GM12875 (cell line): Measurements from ENCODE around the gene GNB1.
"Not testable (repeated sequence)": the region's sequence is repeated elsewhere in the genome, so short reads cannot be mapped to it uniquely, and the experiment has no call there.

Experiments
- H3K4me3 ChIP-seq: one replicate; pipeline ENCODE4 v1.5.1; 2011; ENCODE audit warnings: low read depth, low read length, control low read depth
- TF ChIP-seq, protein P1 (sequence below): IDR thresholded peaks from 2 replicates; pipeline ENCODE4 v1.5.1; 2011; ENCODE audit warnings: low read depth, mild to moderate bottlenecking, control low read depth, inconsistent platforms, low read length, moderate library complexity, borderline replicate concordance; ENCODE audit not compliant: insufficient read depth

The GNB1 gene

DNA sequence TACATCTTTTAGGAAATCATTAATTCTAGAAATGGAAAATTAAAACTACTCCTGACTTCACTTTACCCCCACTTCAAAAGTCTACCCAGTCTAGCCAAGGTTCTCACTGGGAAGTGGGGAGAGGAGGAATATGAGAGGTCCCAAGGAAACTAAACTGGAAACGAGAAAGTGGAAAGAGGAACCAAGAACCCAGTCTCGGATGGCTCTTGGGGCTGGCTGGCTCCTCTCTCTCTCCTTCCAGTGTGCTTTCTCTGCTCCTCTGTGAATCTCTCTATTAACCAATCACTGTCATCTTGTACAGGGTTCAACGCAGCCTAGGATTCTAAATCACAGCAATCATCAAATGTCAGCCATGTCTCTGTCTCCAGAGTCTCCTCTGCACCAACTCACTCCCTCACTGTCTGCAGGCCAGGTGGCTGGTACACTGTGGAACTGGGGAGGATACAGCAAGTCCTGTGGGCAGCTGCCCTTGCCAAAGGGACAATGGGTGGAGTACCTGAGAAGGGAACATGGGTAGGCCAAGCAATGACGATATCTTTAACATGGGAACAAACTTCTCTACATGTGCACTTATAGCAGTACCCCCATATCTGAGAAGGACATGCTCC, 33.7 kb downstream of the GNB1 start:
- TF ChIP-seq, protein P1, sequence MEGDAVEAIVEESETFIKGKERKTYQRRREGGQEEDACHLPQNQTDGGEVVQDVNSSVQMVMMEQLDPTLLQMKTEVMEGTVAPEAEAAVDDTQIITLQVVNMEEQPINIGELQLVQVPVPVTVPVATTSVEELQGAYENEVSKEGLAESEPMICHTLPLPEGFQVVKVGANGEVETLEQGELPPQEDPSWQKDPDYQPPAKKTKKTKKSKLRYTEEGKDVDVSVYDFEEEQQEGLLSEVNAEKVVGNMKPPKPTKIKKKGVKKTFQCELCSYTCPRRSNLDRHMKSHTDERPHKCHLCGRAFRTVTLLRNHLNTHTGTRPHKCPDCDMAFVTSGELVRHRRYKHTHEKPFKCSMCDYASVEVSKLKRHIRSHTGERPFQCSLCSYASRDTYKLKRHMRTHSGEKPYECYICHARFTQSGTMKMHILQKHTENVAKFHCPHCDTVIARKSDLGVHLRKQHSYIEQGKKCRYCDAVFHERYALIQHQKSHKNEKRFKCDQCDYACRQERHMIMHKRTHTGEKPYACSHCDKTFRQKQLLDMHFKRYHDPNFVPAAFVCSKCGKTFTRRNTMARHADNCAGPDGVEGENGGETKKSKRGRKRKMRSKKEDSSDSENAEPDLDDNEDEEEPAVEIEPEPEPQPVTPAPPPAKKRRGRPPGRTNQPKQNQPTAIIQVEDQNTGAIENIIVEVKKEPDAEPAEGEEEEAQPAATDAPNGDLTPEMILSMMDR = no peak
- H3K4me3 ChIP-seq = no peak overlapping the region

DNA sequence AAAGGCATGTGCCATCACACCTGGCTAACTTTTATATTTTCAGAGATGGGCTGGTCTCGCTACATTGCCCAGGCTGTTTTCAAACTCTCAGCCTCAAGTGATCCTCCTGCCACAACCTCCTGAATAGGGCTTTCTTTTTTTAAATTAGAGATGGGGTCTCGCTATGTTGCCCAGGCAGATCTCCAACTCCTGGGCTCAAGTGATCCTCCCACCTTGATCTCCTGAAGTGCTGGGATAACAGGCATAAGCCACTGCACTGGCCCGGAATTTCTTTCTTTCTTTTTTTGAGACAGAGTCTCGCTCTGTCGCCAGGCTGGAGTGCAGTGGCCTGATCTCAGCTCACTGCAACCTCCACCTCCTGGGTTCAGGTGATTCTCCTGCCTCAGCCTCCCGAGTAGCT, 34.7 kb downstream of the GNB1 start:
- not testable (repeated sequence) for H3K4me3 ChIP-seq

DNA sequence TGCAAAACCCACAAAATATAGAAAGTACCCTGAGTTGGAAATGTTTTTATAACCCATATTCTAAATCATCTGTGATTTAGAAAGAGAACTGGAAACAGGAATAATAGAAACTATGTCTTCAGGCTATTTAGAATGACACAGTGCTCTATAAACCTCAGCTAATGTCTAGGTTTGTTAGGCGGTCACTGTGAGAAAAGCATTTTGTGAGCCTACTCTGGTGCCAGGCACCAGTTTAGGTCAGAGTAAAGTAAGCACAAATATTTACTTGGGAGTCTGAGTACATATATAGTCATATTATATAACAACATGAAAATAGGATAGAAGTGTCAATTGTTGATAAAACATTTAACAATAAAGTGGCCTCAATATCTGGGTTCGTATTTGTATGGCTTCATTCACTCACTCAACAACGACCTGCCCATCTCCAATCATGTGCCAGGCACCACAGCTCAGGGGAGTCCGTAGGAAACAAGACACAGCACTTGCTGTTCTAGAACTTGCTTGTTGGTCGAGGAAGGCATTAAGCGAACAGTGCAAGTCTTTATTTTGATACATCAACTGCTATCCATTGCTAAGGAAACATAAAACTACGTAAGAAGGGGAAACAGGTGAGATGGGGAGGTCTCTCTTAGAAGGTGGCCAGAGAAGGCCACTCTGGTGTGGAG, 37.2 kb downstream of the GNB1 start:
- H3K4me3 ChIP-seq = no peak overlapping the region
- TF ChIP-seq, protein P1 = no peak

DNA sequence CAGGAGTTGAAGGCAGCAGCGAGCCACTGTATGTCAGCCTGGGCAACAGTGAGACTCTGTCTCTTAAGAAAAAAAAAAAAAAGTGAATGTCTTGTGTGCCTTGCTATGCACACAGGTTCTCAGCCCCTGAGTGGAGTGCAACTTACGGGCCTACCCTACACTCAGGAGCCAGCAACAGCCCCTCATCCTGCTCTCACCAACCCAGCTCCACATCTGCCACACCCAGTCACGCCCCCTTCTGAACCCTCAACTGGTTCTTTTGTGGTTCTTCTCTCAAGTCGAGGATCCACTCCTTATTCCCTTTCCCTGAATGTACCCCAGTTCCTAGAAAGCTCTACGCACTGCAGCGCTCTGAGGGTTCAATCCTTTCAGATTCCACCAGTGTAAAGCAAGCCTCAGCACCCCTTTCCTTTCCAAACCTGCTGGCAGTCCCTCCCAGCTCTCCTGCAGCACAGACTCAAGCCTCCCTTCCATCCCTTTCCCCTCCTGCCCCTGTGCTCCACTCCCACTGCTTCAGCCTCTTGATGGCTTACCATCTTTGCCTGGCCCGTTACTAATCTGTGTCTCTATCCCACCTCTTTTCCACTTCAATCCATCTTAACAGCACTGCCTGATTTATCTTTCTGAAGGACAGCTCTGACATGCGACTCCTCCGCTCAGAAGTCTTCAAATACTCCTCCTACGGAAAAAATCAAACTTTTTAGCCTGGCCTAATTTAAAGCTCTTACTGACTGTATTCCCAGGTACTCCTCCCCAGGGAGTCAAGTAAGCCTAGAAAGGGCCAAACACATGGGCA, 38.1 kb downstream of the GNB1 start:
- TF ChIP-seq, protein P1 = no peak
- no peak overlapping the region for H3K4me3 ChIP-seq

DNA sequence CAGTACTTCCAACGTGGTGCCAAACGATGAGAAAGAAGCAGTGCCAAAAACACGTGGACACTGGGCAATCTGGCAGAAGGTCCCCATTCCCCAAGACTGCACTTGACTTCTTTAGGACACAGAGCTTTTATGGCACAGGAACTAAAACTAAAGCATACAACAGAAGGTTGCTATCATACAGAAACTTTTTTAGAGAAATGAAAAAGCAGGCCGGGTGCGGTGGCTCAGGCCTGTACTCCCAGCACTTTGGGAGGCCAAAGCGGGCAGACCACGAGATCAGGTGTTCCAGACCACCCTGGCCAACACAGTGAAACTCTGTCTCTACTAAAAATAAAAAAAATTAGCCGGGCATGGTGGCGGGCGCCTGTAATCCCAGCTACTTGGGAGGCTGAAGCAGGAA, 43.0 kb downstream of the GNB1 start:
- H3K4me3 ChIP-seq = no peak overlapping the region
- TF ChIP-seq, protein P1 = no peak

DNA sequence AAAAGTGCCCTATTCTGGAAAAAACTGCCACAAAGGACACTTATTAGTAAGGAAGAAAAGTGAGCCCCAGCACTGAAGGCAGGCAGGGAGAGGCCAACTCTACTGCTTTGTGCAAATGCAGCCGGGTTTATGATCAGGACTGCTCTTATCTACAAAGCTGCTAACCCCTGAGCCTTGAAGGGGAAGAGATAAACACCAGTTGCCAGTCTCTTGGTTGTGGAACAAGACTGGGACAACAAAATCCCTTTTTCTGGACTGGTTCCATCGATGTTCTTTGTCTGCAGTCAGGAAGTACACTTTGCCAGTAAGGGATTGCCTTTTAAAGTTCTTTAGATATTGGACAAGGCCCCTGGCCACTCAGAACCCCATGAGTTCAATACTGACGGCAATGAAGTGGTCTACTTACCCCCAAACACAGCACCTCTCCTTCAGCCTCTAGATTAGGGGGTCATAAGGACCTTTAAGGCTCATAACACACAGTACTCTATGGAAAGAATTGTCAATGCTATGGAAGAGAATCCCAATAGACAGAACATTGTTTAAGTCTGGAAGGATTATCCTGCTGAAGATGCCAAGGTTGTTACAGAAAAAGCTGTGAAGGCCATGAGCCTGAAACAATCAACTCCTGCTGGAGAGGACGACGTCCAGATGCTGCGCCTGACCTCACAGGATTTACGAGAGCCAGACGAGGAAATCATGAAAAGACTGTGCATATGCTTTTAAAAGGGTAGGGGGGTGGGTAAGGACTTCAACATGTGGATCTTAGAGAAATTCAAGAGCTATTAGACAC, 43.6 kb downstream of the GNB1 start:
- no peak overlapping the region for H3K4me3 ChIP-seq
- TF ChIP-seq, protein P1 = no peak

DNA sequence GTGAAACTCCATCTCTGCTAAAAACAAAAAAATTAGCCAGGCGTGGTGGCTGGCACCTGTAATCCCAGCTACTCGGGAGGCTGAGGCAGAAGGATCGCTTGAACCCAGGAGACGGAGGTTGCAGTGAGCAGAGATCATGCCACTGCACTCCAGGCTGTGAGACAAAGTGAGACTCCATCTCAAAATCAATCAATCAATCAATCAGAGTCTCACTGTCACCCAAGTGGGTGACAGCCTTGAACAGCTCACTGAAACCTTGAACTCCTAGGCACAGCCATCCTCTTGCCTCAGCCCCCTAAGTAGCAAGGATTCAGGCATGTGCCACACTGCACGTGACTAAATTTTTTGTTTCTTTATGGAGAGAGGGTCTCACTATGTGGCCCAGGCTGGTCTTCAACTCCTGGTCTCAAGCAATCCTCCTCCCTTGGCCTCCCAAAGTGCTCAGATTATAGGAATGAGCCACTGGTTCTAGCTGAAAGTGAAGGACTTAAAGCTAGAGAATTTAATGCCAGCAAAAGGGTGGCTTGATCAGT, 44.4 kb downstream of the GNB1 start:
- TF ChIP-seq, protein P1 = no peak
- no peak overlapping the region for H3K4me3 ChIP-seq
